GM15510 (cell line): ENCODE data around the gene AFP.

Experiments used
- POLR2A ChIP-seq: IDR thresholded peaks from 3 replicates; pipeline ENCODE4 v1.6.1; 2011; ENCODE audit warnings: borderline replicate concordance; ENCODE audit not compliant: insufficient read length; ENCODE audit errors: extremely low read depth

Gene AFP

GRCh38 chr4:73456177-73457022, 20.4 kb downstream of the AFP start:
- TF ChIP-seq POLR2A = no peak

- TF ChIP-seq POLR2A = no peak
These were observed 22.4 kb downstream of the AFP start for GRCh38 chr4:73458184-73459047.

DNA sequence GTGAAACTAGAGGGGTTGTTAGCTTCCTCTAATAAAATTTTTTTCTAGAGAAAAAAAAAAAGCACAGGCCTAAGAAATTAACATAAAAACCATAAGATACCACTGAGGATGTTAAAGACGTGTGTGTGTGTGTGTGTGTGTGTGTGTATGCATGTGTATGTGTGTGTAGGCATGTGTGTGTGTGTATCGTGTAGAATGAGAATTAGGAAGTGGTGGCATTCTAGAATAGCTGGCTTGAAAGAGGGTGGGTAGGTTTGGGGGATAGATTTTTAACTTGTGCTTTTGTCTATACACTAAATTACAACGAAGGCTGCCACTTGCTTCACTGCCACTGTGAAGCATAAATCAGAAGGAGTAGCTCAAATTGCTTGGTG, 23.0 kb downstream of the AFP start:
- TF ChIP-seq POLR2A = no peak

DNA sequence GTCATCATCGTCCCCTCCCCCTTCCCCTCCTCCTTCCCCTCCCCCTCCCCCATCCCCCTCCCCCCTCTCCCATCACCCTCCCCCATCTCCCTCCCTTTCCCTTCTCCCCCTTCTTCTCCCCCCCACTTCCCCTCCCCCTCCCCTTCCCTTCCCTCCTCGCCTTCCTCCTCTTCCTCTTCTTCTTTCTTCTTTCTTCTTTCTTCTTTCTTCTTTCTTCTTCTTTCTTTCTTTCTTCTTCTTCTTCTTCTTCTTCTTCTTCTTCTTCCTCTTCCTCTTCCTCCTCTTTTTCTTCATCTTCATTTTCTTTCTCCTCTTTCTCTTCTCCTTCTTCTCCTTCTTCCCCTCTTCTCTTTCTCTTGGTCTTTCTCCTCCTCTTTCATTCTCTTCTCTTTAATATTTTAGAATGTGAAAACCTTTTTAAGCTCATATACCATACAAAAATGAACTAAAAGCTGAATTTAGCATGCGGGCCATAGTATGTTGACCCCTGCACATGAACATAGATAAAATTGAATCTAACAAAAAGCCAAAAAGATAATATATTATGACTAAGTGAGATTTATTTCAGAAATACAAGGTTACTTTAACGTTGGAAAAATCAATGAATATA, 25.0 kb downstream of the AFP start:
- TF ChIP-seq POLR2A = no peak

DNA sequence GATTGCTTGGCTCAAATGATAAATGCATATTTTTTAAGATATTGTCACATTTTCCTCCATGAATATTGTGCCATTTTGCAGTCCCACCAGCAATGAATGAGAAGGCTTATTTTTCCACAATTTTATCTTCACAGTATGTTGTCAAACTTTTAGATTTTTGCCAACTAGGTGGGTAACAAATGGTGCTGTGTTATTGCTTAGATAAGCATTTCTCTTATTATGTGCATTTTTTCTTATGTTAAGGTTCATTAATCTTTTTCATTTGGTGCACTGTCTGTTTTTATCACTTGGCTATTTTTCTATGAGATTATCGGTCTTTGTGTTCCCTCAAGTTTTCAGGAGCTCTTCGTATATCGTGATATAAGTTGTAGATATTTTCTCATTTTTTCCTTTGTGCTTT, 32.1 kb downstream of the AFP start:
- no peak for TF ChIP-seq POLR2A

DNA sequence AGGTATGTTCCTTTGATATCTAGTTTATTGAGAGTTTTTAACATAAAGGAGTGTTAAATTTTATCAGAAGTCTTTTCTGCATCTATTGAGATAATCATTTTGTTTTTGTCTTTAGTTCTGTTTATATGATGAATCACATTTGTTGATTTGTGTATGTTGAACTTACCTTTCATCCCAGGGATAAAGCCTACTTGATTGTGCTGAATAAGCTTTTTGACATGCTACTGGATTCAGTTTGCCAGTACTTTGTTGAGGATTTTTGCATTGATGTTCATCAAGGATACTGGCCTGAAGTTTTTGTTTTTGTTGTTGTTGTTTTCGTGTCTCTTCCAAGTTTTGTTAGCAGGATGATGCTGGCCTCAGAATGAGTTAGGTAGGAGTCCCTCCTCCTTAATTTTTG, 34.7 kb downstream of the AFP start:
- no peak for TF ChIP-seq POLR2A

DNA sequence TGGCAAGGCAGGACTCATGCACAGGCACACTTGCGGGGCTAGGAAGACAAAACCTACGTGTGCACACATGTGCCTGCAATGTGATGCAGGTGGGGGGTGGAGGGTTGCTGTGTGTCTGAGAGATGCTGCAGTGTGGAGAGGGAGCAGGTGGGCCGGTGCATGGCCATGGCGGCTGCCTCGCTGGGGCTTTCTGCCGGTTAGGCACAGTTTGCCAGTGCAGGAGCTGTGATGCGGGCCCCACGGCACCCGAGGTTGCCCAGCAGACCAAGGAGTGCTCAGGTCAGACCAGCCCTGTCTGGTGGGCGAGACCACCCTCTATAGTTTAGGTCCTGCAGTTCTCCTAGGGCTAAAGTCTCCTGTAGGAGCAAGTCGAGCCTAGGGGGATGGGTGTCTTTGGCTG, 41.2 kb downstream of the AFP start:
- no peak for TF ChIP-seq POLR2A

- TF ChIP-seq POLR2A = no peak
These were observed 43.3 kb downstream of the AFP start for GRCh38 chr4:73479323-73479722.

- TF ChIP-seq POLR2A = no peak
These were observed 45.3 kb downstream of the AFP start, which contains the start of gene AFM for GRCh38 chr4:73481358-73481757. Gene AFM (plus strand): TSS chr4:73481745. CDS start chr4:73481776, 31 bp downstream.

GRCh38 chr4:73485085-73485484, 49.1 kb downstream of the AFP start:
- TF ChIP-seq POLR2A = no peak

- TF ChIP-seq POLR2A = no peak
These were observed 49.6 kb downstream of the AFP start for GRCh38 chr4:73485596-73485995.

DNA sequence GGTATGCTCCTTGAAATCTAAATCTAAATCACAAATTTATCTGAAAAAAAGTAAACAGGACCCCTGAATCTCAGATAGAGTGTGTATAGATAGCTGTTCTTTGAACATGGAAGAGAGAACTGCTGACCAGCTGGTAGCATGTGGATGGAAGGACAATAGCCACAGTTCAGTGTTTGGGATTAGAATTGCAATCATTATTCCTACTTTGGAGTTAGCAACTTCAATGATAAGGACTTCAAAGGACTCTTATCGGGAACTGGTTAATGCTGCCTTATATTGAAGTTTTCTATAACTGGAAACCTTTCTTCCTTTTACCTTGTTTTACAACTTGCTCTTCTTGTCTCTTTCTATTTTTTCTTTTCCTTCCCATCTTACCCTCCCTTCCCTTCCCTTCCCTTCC, 50.5 kb downstream of the AFP start:
- TF ChIP-seq POLR2A = no peak

DNA sequence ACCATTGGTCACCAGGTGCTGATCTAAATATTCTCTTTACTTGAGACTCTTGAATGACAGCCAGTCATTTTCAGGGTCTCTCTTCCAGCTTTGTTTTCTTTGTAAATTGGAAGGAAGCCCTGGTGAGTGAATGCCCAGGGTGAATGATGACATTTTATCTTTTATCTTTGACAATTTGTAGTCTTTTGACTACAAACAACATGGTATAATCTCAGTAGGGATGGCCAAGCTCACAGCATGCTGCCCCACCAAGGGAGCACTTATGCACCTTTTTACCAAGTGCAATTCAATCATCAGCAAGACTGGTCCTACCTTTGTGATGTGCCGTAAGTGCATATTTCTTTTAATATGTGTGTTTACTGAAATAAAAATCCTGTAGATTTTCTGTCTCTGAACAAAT, 51.2 kb downstream of the AFP start:
- TF ChIP-seq POLR2A = no peak

DNA sequence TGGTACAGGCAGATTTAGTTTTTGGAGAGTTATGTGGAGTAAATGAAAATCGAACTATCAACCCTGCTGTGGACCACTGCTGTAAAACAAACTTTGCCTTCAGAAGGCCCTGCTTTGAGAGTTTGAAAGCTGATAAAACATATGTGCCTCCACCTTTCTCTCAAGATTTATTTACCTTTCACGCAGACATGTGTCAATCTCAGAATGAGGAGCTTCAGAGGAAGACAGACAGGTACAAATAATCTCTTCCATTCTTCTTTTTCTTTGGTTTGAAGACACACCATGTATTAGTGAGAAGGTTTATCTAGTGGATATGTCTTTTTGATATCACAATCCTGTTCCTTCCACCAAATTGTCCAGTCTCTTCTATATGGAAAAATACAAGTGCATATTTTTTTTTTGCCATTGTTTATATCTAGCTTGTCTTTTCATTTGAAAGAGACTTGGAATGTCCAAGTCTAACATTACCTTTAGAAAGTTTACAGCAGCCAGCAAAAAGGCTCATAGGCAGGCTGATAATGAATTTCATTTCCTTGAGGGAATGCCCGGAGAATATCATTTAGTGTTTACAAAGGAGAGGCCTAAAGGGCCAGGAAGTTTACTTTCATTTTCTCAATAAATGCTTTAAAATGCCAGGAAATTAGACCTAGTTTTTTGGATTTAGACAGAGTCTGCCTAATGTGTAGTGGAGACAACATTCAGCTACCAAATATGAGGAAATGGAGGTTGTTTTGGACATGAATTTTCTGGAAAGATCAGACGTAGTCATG, 64.2 kb downstream of the AFP start:
- no peak for TF ChIP-seq POLR2A

GRCh38 chr4:73501664-73502265, 65.7 kb downstream of the AFP start:
- no peak for TF ChIP-seq POLR2A

DNA sequence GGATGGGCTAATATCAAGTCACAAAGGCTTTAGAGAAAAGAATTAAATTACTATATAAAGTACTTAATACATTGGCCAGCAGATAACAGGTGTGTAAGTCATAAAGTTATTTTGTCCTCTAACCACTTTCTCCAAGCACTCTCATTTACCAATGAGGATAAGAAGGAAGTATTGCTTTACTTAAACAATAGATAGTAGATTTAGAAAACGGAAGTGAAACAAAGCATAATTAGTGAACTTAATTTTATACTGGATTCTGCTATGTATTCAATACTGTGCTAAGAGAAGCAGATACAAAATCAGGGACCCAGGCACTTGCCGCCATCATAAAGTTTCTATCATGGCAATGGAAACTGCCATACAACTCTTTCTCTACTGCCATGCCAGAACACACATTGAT, 69.5 kb downstream of the AFP start:
- no peak for TF ChIP-seq POLR2A
